ENCODE data around the gene IMMP2L.

GRCh38 chr7:111560773-111561653, 1.3 kb downstream of the IMMP2L start:
- TF ChIP-seq HDGF (IDR thresholded peaks at IDR 0.05; ENCODE audit: borderline replicate concordance) (no peak), ELF4 (IDR thresholded peaks at IDR 0.05) (no peak), BHLHE40 (IDR thresholded peaks at IDR 0.05; ENCODE audit: borderline replicate concordance) (no peak), FOXK2 (IDR thresholded peaks at IDR 0.05) (no peak), LEF1 (IDR thresholded peaks at IDR 0.05; ENCODE audit: borderline replicate concordance) (no peak), FOXA1 (IDR thresholded peaks at IDR 0.05) (no peak), FOXM1 (IDR thresholded peaks at IDR 0.05; ENCODE audit: borderline replicate concordance) (no peak), SP1 (IDR thresholded peaks at IDR 0.05) (no peak), NFRKB (IDR thresholded peaks at IDR 0.05) (no peak), ZNF384 (IDR thresholded peaks at IDR 0.05) (no peak), L3MBTL2 (conservative IDR thresholded peaks at IDR 0.05) (no peak), SUZ12 (IDR thresholded peaks at IDR 0.05) (no peak)
